HepG2 (cell line): ENCODE measurements around the gene SLC16A3. TPM values are rescaled to one million over a fixed set of nuclear protein-coding genes. Genes with fewer than 3 reads are reported as not detected.

ENCODE experiments used
- ATAC-seq: fragments of 200-7000 bp; cut with Tn5 transposase; 3 replicates; pipeline ENCODE4 v1.9.1; 2020; ENCODE audit warnings: mild to moderate bottlenecking, moderate library complexity
- BruUV-seq: library from RNA; stranded (reverse); fragments of 400-500 nt; replicated peaks from 2 replicates; lab custom pipeline; 2021; lab: Mats Ljungman, UMichigan
- CTCF ChIA-PET: fragments of 300-600 bp; formaldehyde crosslinking; extraction: SDS; loops from one replicate; lab custom pipeline; 2021; ENCODE audit warnings: low total read pairs, inconsistent platforms, low intra/inter-chr PET ratio; lab: Yijun Ruan, JAX
- POLR2A ChIA-PET: fragments of 350-600 bp; sonication (Branson Sonifier 250); formaldehyde crosslinking; loops from one replicate; lab custom pipeline; 2020; ENCODE audit warnings: antibody characterized with exemption, inconsistent platforms; lab: Yijun Ruan, JAX
- DNase-seq: peaks from one replicate; pipeline ENCODE4 v3.0.0-alpha.2; 2015; ENCODE audit warnings: low spot score
- FAIRE-seq: peaks from 3 replicates; lab custom pipeline; 2011; peaks lifted over from hg19 to GRCh38; lab: Jason Lieb, UNC
- H2AFZ ChIP-seq: one replicate; pipeline ENCODE4 v1.6.1; 2011; ENCODE audit warnings: low read length, inconsistent platforms
- H3K27ac ChIP-seq: fragments of 300-600 bp; 3 replicates; pipeline ENCODE4 v1.8.0; 2011; ENCODE audit warnings: mixed run types, mild to moderate bottlenecking, mixed read lengths, low read length, inconsistent platforms; ENCODE audit not compliant: insufficient read depth; ENCODE audit errors: extremely low read length
- H3K27me3 ChIP-seq, 2 experiments: fragments of 200-600 bp in 1 of 2; 2 replicates in 1 of 2; 3 replicates in 1 of 2; pipeline versions ENCODE4 v1.6.0 to v1.8.0; 2011; ENCODE audit warnings: low read length in 2 of 2, mild to moderate bottlenecking in 2 of 2, moderate library complexity in 2 of 2, inconsistent platforms in 1 of 2; ENCODE audit not compliant: insufficient read depth in 2 of 2, control insufficient read depth in 1 of 2
- H3K36me3 ChIP-seq, 2 experiments: fragments of 200-600 bp in 1 of 2; replicated peaks in 1 of 2; 2 replicates in 1 of 2; 3 replicates in 1 of 2; pipeline versions ENCODE4 v1.5.1 to v1.8.0; 2011; ENCODE audit warnings: low read length in 2 of 2, inconsistent platforms in 1 of 2; ENCODE audit not compliant: insufficient read depth in 2 of 2, control insufficient read depth in 1 of 2
- H3K4me1 ChIP-seq: 2 replicates; pipeline ENCODE4 v1.5.1; 2012; ENCODE audit warnings: low read length, inconsistent platforms; ENCODE audit not compliant: insufficient read depth
- H3K4me2 ChIP-seq: 2 replicates; pipeline ENCODE4 v1.6.0; 2011; ENCODE audit warnings: low read depth, low read length, inconsistent platforms
- H3K4me3 ChIP-seq, 3 experiments: fragments of 200-600 bp in 1 of 3; sonication (generic), shearing (Covaris generic) in 1 of 3; replicated peaks in 1 of 3; 2 replicates each; pipeline ENCODE4 v1.5.1; 2011 to 2016; ENCODE audit warnings: low read length in 3 of 3, inconsistent platforms in 2 of 3, low read depth in 2 of 3, mild to moderate bottlenecking in 2 of 3, control low read depth in 1 of 3, mixed read lengths in 1 of 3; ENCODE audit not compliant: insufficient read depth in 1 of 3
- H3K79me2 ChIP-seq: one replicate; pipeline ENCODE4 v1.6.1; 2011; ENCODE audit warnings: low read length, inconsistent platforms; ENCODE audit not compliant: insufficient read depth
- H3K9ac ChIP-seq: 2 replicates; pipeline ENCODE4 v1.6.0; 2011; ENCODE audit warnings: mild to moderate bottlenecking, low read depth, low read length, inconsistent platforms; ENCODE audit not compliant: insufficient read depth
- H3K9me3 ChIP-seq: 2 replicates; pipeline ENCODE4 v1.5.1; 2012; ENCODE audit warnings: mild to moderate bottlenecking, low read length
- H4K20me1 ChIP-seq: 2 replicates; pipeline ENCODE4 v1.6.0; 2011; ENCODE audit warnings: inconsistent platforms, mild to moderate bottlenecking, low read length, moderate library complexity; ENCODE audit not compliant: insufficient read depth
- FLYWCH1 ChIP-seq: sonication (generic); formaldehyde crosslinking; IDR thresholded peaks from 2 replicates; pipeline ENCODE4 v1.8.1; 2023; ENCODE audit warnings: mild to moderate bottlenecking, missing genetic modification reagents
- GATAD1 ChIP-seq: IDR thresholded peaks from 2 replicates; pipeline ENCODE4 v1.6.1; 2016; ENCODE audit warnings: missing genetic modification reagents, missing compliant biosample characterization
- HIVEP1 ChIP-seq: sonication (generic); formaldehyde crosslinking; IDR thresholded peaks from 2 replicates; pipeline ENCODE4 v1.4.0; 2020; ENCODE audit warnings: mild to moderate bottlenecking, missing genetic modification reagents
- KDM5A ChIP-seq: fragments of 200-600 bp; sonication (generic); IDR thresholded peaks from 2 replicates; pipeline ENCODE4 v1.7.0; 2018; ENCODE audit warnings: antibody characterized with exemption, mild to moderate bottlenecking, low read length, borderline replicate concordance
- KMT2A ChIP-seq: sonication (generic); formaldehyde crosslinking; IDR thresholded peaks from 2 replicates; pipeline ENCODE4 v1.4.0; 2020; ENCODE audit warnings: missing genetic modification reagents
- MAFF ChIP-seq: IDR thresholded peaks from 2 replicates; pipeline ENCODE4 v1.6.1; 2011; ENCODE audit warnings: low read depth, low read length, improper control_type of control experiment
- MTA1 ChIP-seq: sonication (generic); formaldehyde crosslinking; IDR thresholded peaks from 2 replicates; pipeline ENCODE4 v1.4.0; 2020; ENCODE audit warnings: missing genetic modification reagents, mild to moderate bottlenecking, borderline replicate concordance
- MTF1 ChIP-seq: sonication (generic); formaldehyde crosslinking; IDR thresholded peaks from 2 replicates; pipeline ENCODE4 v1.5.0; 2020; ENCODE audit warnings: missing genetic modification reagents
- NKX3-1 ChIP-seq: sonication (generic); formaldehyde crosslinking; IDR thresholded peaks from 2 replicates; pipeline ENCODE4 v1.5.0; 2020; ENCODE audit warnings: missing genetic modification reagents
- PHF8 ChIP-seq: sonication (generic); formaldehyde crosslinking; IDR thresholded peaks from 2 replicates; pipeline ENCODE4 v1.5.0; 2020; ENCODE audit warnings: missing genetic modification reagents
- RBM39 ChIP-seq: fragments of 200-400 bp; formaldehyde crosslinking; IDR thresholded peaks from one replicate; pipeline ENCODE4 v1.6.1; 2018; ENCODE audit warnings: antibody characterized with exemption, mild to moderate bottlenecking, low read depth, low read length; ENCODE audit not compliant: poor library complexity, severe bottlenecking
- RCOR2 ChIP-seq: IDR thresholded peaks from 2 replicates; pipeline ENCODE4 v1.6.1; 2016; ENCODE audit warnings: missing biosample characterization, missing genetic modification reagents
- ZNF160 ChIP-seq: sonication (generic); formaldehyde crosslinking; IDR thresholded peaks from 2 replicates; pipeline ENCODE4 v1.8.0; 2022; ENCODE audit warnings: mild to moderate bottlenecking, inconsistent platforms, missing genetic modification reagents
- ZNF30 ChIP-seq: sonication (generic); formaldehyde crosslinking; IDR thresholded peaks from 2 replicates; pipeline ENCODE4 v1.5.0; 2020; ENCODE audit warnings: mild to moderate bottlenecking, missing genetic modification reagents
- ZNF331 ChIP-seq: sonication (generic); formaldehyde crosslinking; IDR thresholded peaks from 2 replicates; pipeline ENCODE4 v1.4.0; 2020; ENCODE audit warnings: missing genetic modification reagents
- ZNF432 ChIP-seq: sonication (generic); formaldehyde crosslinking; IDR thresholded peaks from 2 replicates; pipeline ENCODE4 v1.5.0; 2020; ENCODE audit warnings: missing genetic modification reagents, mild to moderate bottlenecking, borderline replicate concordance
- ZNF512B ChIP-seq: sonication (generic); formaldehyde crosslinking; IDR thresholded peaks from 2 replicates; pipeline ENCODE4 v1.5.1; 2020; ENCODE audit warnings: missing genetic modification reagents, mild to moderate bottlenecking, borderline replicate concordance
- ZNF546 ChIP-seq: sonication (generic); formaldehyde crosslinking; conservative IDR thresholded peaks from 2 replicates; pipeline ENCODE4 v1.8.1; 2023; ENCODE audit warnings: mild to moderate bottlenecking, missing genetic modification reagents
- ZNF605 ChIP-seq: sonication (generic); formaldehyde crosslinking; IDR thresholded peaks from 2 replicates; pipeline ENCODE4 v1.8.0; 2022; ENCODE audit warnings: mild to moderate bottlenecking, missing genetic modification reagents
- ZNF607 ChIP-seq: sonication (generic); formaldehyde crosslinking; IDR thresholded peaks from 2 replicates; pipeline ENCODE4 v1.5.1; 2020; ENCODE audit warnings: missing genetic modification reagents, mild to moderate bottlenecking, borderline replicate concordance
- ZNF660 ChIP-seq: sonication (generic); formaldehyde crosslinking; IDR thresholded peaks from 2 replicates; pipeline ENCODE4 v1.5.1; 2020; ENCODE audit warnings: mild to moderate bottlenecking, low read depth, missing genetic modification reagents, borderline replicate concordance
- WGBS: methylation state at CpG from one replicate; pipeline ENCODE4 v1.1.6; 2017; ENCODE audit warnings: low lambda C conversion rate; 5-methylcytosine and 5-hydroxymethylcytosine counted together
- in situ Hi-C: cut with HindIII; loops from 2 replicates; pipeline ENCODE4 v1.10.0; 2017; ENCODE audit warnings: low pct_unique_long_range_greater_than_20kb; ENCODE audit not compliant: extremely low pct_ligation_motif_present
- intact Hi-C: fragments of 100-400 bp; cut with micrococcal nuclease; formaldehyde crosslinking; loops from one replicate; pipeline ENCODE4 v1.10.0; 2022; ENCODE audit not compliant: unreplicated experiment
- polyA plus RNA-seq, 8 experiments: library from polyadenylated mRNA; depleted of rRNA in 3 of 8; stranded (reverse) in 7 of 8; unstranded in 1 of 8; fragments of >200 nt; fragmentation: Illumina TruSeq in 4 of 8; extraction: Trizol in 4 of 8; gene quantifications; 2 replicates each; pipeline versions ENCODE4 v1.2.1 to v1.2.3, GENCODE V29; 2011 to 2016; ENCODE audit warnings: low read depth in 4 of 8, missing spikeins in 1 of 8, mixed read lengths in 1 of 8; ENCODE audit not compliant: insufficient read depth in 1 of 8
- total RNA-seq, 5 experiments: library from RNA; depleted of rRNA; stranded (reverse); fragments of >200 nt; fragmentation: Illumina TruSeq; extraction: Trizol; gene quantifications; 2 replicates each; pipeline ENCODE4 v1.2.3, GENCODE V29; 2016; ENCODE audit warnings: low read depth in 1 of 5
- TF ChIP-seq, protein P1 (sequence below): sonication (generic); formaldehyde crosslinking; IDR thresholded peaks from 2 replicates; pipeline ENCODE4 v1.8.1; 2023; ENCODE audit warnings: mild to moderate bottlenecking, missing genetic modification reagents

Gene SLC16A3
- total and polyA plus RNA-seq, 2 of the 13 experiments (the other 11 are each of a cell fraction or from before 2014, with no cell fraction given), result 242 to 349 TPM

GRCh38 chr17:82213251-82214011 is 15.4 kb upstream of the SLC16A3 start:
- Histone ChIP-seq H3K9me3 (no peaks in the 10 kb centered on the region), H3K27me3 (no peaks in the 10 kb centered on the region), H2AFZ (no peak overlapping the region), H3K79me2 (peaks cover 6% of the 10 kb centered on the region), H4K20me1 (no peaks in the 10 kb centered on the region), H3K36me3 (no peaks in the 10 kb centered on the region), H3K9ac (peak overlapping the region; percentile 82), H3K4me2 (peak overlapping the region; percentile 93), H3K4me3 (peak overlapping the region; percentile 87 to 98 (median 92)), H3K27ac (peak overlapping the region; percentile 63), H3K4me1 (peaks cover 63% of the 10 kb centered on the region)
- POLR2A ChIA-PET, result interaction anchor here (2.2 to 11.8 kb wide), 6 partner anchors 7 to 29 kb away, joined by 6 to 117 read pairs (median 19); partner anchors contain the start of gene SLC16A3
- DNase-seq (peak; percentile 59), ATAC-seq (peak; percentile 34), FAIRE-seq (peak; percentile 50)
- CTCF ChIA-PET, result no interaction called here
- intact Hi-C loops (no loop called here), in situ Hi-C loops (no loop called here)
- WGBS, result 6% methylated on average over 8 of the region's 37 CpGs
- BruUV-seq, result TSS peak; percentile 74
- no peak for TF ChIP-seq ZNF331 (CRISPR knock-in tag)
- no peak for TF ChIP-seq RCOR2 (CRISPR knock-in tag)
- TF ChIP-seq ZNF605 (CRISPR knock-in tag), result no peak
- TF ChIP-seq ZNF432 (CRISPR knock-in tag), result 0 out of 2 replicates have a peak, but pooled peaks have one; percentile 13
- TF ChIP-seq ZNF546 (CRISPR knock-in tag), result no peak
- no peak for TF ChIP-seq ZNF512B (CRISPR knock-in tag)
- TF ChIP-seq FLYWCH1 (CRISPR knock-in tag), result no peak
- TF ChIP-seq ZNF660 (CRISPR knock-in tag), result 0 out of 2 replicates have a peak, but pooled peaks have one; percentile 49
- TF ChIP-seq MTA1, result no peak
- no peak for TF ChIP-seq GATAD1 (CRISPR knock-in tag)
- peak; percentile 28; the same call in 1 of the 2 replicates for TF ChIP-seq ZNF607 (CRISPR knock-in tag)
- TF ChIP-seq MAFF, result no peak
- TF ChIP-seq HIVEP1 (CRISPR knock-in tag), result peak; percentile 53; the same call in 1 of the 2 replicates
- TF ChIP-seq, protein P1, sequence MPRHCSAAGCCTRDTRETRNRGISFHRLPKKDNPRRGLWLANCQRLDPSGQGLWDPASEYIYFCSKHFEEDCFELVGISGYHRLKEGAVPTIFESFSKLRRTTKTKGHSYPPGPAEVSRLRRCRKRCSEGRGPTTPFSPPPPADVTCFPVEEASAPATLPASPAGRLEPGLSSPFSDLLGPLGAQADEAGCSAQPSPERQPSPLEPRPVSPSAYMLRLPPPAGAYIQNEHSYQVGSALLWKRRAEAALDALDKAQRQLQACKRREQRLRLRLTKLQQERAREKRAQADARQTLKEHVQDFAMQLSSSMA (CRISPR knock-in tag), result no peak
- TF ChIP-seq RBM39, result no peak
- no peak for TF ChIP-seq KMT2A (CRISPR knock-in tag)
- TF ChIP-seq PHF8 (CRISPR knock-in tag), result no peak
- 0 out of 2 replicates have a peak, but pooled peaks have one; percentile 30 for TF ChIP-seq KDM5A
- 0 out of 2 replicates have a peak, but pooled peaks have one; percentile 31 for TF ChIP-seq NKX3-1 (CRISPR knock-in tag)
- no peak for TF ChIP-seq ZNF160
- TF ChIP-seq ZNF30 (CRISPR knock-in tag), result no peak
- TF ChIP-seq MTF1, result no peak
